Gastrocnemius medialis (tissue), 4 donors: ENCODE results near the gene SULT4A1.

Experiments used
- POLR2A ChIP-seq, 2 donors: fragments of 450-650 bp; IDR thresholded peaks; one replicate each; pipeline ENCODE4 v1.6.1; 2017; ENCODE audit warnings: antibody characterized with exemption in 2 of 2, mild to moderate bottlenecking in 2 of 2, moderate library complexity in 2 of 2
- TF ChIP-seq, protein P1 (sequence below), 5 experiments: fragments of 450-650 bp in 3 of 5; fragments of 200-600 bp in 2 of 5; sonication (generic) in 2 of 5; IDR thresholded peaks in 4 of 5; conservative IDR thresholded peaks in 1 of 5; 1 replicate in 4 of 5; 2 replicates in 1 of 5; pipeline ENCODE4 v1.5.1; 2016 to 2019; ENCODE audit warnings: antibody characterized with exemption in 5 of 5, mild to moderate bottlenecking in 3 of 5, moderate library complexity in 3 of 5

DNA sequence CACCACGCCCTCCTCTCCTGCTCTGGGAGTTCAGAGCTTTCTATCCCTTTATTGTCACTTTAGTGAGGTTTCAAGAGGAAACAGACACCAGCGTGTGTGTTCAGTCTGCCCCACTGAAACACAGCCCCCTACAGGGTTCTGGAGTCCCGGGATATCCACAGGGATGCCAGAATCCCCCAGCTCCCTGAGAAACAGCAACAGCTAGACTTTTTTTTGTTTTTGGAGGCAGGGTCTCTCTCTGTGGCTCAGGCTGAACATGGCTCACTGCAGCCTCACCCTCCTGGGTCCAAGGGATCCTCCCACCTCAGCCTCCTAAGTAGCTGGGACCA lies 10.4 kb downstream of the SULT4A1 start:
- TF ChIP-seq, protein P1, sequence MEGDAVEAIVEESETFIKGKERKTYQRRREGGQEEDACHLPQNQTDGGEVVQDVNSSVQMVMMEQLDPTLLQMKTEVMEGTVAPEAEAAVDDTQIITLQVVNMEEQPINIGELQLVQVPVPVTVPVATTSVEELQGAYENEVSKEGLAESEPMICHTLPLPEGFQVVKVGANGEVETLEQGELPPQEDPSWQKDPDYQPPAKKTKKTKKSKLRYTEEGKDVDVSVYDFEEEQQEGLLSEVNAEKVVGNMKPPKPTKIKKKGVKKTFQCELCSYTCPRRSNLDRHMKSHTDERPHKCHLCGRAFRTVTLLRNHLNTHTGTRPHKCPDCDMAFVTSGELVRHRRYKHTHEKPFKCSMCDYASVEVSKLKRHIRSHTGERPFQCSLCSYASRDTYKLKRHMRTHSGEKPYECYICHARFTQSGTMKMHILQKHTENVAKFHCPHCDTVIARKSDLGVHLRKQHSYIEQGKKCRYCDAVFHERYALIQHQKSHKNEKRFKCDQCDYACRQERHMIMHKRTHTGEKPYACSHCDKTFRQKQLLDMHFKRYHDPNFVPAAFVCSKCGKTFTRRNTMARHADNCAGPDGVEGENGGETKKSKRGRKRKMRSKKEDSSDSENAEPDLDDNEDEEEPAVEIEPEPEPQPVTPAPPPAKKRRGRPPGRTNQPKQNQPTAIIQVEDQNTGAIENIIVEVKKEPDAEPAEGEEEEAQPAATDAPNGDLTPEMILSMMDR (IDR thresholded peaks at IDR 0.05 in 4 of 5, conservative IDR thresholded peaks at IDR 0.05 in 1 of 5) = no peak
- TF ChIP-seq POLR2A (IDR thresholded peaks at IDR 0.05) = no peak
